Ecto neural progenitor cell (in vitro differentiated cells): Measurements from ENCODE around the gene GOLGA3.
"Not testable (repeated sequence)": the region's sequence is repeated elsewhere in the genome, so short reads cannot be mapped to it uniquely, and the experiment has no call there.

Experiments
- DNase-seq: peaks from one replicate; pipeline ENCODE4 v3.0.0-alpha.2; 2018; ENCODE audit warnings: low spot score

GOLGA3 gene, protein sequence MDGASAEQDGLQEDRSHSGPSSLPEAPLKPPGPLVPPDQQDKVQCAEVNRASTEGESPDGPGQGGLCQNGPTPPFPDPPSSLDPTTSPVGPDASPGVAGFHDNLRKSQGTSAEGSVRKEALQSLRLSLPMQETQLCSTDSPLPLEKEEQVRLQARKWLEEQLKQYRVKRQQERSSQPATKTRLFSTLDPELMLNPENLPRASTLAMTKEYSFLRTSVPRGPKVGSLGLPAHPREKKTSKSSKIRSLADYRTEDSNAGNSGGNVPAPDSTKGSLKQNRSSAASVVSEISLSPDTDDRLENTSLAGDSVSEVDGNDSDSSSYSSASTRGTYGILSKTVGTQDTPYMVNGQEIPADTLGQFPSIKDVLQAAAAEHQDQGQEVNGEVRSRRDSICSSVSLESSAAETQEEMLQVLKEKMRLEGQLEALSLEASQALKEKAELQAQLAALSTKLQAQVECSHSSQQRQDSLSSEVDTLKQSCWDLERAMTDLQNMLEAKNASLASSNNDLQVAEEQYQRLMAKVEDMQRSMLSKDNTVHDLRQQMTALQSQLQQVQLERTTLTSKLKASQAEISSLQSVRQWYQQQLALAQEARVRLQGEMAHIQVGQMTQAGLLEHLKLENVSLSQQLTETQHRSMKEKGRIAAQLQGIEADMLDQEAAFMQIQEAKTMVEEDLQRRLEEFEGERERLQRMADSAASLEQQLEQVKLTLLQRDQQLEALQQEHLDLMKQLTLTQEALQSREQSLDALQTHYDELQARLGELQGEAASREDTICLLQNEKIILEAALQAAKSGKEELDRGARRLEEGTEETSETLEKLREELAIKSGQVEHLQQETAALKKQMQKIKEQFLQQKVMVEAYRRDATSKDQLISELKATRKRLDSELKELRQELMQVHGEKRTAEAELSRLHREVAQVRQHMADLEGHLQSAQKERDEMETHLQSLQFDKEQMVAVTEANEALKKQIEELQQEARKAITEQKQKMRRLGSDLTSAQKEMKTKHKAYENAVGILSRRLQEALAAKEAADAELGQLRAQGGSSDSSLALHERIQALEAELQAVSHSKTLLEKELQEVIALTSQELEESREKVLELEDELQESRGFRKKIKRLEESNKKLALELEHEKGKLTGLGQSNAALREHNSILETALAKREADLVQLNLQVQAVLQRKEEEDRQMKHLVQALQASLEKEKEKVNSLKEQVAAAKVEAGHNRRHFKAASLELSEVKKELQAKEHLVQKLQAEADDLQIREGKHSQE (N-terminal part only)

GRCh38 chr12:132828706-132829534 lies at the start of gene GOLGA3:
Gene GOLGA3, minus strand, starts transcription at chr12:132828869. Its CDS starts 6,741 bp downstream, at chr12:132822128.
- DNase-seq: peak; percentile 98

GRCh38 chr12:132874620-132875019 lies 46.0 kb upstream of the GOLGA3 start:
- DNase-seq: not testable (repeated sequence)

DNA sequence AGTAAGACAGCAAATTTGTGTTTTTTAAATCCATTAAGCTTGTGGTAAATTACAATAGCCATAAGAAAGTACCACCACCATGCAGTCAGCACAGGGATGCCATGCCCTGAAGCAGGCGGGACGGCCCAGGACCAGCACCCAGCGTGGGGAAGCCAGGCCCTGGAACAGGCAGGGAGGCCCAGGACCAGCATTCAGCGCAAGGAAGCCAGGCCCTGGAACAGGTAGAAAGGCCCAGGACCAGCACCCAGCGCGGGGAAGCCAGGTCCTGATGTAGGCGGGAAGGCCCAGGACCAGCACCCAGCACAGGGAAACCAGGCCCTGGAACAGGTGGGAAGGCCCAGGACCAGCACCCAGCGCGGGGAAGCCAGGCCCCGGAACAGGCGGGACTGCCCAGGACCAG lies 45.5 kb upstream of the GOLGA3 start:
- DNase-seq: no peak

- no peak for DNase-seq
Measured at GRCh38 chr12:132873724-132874123, 45.1 kb upstream of the GOLGA3 start.

- no peak for DNase-seq
Measured at GRCh38 chr12:132872975-132873421, 44.3 kb upstream of the GOLGA3 start.

DNA sequence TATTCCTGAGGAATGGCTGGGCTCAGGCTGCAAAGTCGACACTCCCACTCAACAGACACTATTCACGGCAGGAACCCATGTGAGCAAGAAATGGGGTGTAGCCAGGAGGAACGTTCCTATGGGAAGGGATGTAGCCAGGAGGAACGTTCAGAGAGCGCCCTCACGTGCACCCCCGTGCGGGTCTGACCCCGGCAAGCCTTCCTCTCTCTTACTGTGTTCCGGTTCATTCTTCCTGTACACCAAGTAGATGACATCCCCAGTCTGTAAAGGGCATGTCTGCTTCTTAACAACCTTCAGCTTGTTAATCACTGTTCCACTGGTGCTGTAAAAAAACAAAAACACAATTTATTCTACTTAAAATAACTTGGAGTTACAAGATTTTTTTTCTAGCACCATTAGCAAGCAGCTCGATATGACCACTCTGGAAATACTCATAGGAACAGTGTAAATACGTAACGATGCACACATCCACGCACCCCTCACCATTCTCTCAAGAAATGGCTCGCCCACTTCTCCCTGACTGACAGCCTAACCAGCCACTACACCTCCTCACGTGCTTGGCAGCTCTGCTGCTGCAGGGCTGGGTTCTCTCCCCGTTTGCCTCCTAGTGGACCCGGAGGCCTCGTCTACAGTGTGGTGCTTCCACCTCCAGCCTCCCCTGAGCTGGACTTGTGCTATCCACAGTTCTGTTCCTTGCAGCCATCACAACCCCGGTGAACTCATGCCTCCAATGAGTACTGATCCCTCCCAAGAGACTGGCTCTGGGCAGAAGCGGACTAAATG lies 43.6 kb upstream of the GOLGA3 start:
- DNase-seq: no peak

DNA sequence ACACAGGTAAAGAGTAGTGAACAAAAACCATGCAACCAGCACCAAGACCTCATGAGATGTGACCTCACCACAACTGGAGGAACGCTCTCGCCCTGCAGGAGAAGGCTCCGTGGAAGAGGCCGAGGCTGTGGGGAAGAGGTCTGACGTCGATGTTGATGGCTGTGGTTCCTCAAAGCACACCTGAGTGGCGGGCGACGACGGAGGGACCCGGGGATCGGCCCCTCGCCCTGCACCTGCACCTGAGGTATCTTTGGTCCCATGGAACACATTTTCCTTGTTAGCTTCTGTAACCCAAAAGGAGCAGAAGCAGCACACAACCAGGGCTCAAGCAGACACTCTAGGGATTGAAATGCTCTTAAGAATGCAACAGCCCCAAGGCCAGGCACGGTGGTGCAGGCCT lies 40.9 kb upstream of the GOLGA3 start:
- no peak for DNase-seq

DNA sequence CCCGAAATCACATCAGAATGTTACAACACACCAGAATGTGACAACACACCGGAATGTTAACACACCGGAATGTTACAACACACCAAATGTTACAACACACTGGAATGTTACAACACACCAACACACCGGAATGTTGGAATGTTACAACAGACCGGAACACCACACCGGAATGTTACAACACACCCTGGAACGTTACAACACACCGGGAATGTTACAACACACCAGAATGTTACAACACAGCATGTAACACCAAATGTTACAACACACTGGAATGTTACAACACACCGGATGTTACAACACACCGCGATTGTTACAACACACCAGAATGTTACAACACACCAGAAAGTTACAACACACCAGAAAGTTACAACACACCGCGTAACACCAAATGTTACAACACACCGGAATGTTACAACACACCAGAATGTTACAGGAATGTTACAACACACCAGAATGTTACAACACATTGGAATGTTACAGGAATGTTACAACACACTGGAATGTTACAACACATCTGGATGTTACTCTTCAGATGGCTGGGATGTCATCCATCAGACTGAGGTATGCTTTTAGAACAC lies 37.7 kb upstream of the GOLGA3 start:
- no peak for DNase-seq

DNA sequence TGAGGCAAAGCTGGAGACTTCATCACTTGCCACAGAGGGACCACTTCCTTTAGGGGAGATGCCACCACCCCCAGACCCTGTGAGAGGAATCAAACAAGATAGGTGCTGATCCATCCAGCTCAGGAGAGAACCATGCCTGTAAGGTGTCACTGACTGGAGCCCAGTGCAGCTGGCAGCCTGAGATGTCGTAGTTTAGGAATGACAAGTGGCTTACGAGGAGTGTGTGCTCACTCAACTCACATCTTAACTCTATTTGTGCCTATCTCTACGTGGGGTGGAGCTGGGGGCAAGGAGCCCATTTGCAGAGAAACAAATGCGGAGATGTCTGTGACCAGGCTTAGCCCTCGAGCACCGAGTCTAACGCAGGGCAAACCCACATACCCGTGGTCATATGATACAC lies 32.9 kb upstream of the GOLGA3 start:
- DNase-seq: no peak

GRCh38 chr12:132858718-132859266 lies 30.1 kb upstream of the GOLGA3 start:
- DNase-seq: no peak

GRCh38 chr12:132857019-132857418 lies 28.4 kb upstream of the GOLGA3 start:
- DNase-seq: not testable (repeated sequence)

DNA sequence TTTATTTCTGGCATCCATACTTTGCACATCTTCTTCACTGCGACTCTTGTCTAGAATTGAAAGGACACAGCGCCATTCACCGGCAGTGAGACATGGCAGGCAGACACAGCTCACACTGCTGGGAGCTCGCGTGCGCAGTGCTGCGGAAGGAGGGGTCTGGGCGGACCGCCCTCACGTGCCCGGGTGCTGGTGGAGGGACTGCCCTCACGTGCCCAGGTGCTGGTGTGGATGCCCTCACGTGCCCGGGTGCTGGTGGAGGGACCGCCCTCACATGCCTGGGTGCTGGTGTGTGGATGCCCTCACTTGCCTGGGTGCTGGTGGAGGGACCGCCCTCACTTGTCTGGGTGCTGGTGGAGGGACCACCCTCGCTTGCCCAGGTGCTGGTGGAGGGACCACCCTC lies 27.9 kb upstream of the GOLGA3 start:
- DNase-seq: no peak

GRCh38 chr12:132855211-132855610 lies 26.5 kb upstream of the GOLGA3 start:
- DNase-seq: not testable (repeated sequence)

- DNase-seq: no peak
Measured at GRCh38 chr12:132853285-132854092, 24.8 kb upstream of the GOLGA3 start.

GRCh38 chr12:132852496-132852895 lies 23.8 kb upstream of the GOLGA3 start:
- DNase-seq: no peak

DNA sequence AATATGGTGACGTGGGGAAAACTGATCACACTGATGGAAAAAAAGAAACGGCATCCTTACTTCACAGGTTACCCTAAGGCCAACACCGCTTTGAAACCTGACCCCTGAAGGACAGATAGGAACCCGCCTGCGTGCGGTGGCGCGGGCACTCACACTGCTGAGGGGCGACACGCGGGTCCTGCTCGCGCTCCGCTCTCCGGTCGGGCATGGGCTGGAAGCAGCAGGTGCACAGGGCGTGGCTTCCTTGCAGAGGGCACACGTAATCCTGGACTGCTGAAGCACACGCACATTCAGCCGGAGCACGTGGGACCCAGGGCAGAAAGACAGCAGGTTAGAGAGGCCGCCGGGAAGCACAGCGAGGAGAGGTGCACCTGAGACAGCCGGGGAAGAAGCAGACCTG lies 22.8 kb upstream of the GOLGA3 start:
- no peak for DNase-seq

GRCh38 chr12:132850291-132850690 lies 21.6 kb upstream of the GOLGA3 start:
- no peak for DNase-seq

GRCh38 chr12:132848521-132848920 lies 19.9 kb upstream of the GOLGA3 start:
- no peak for DNase-seq
